GF-D8 (cell line): ENCODE measurements around the gene PAK4.

Experiments used
- DNase-seq: peaks from one replicate; lab custom pipeline; 2025; lab: John Stamatoyannopoulos, UW

PAK4 gene

DNA sequence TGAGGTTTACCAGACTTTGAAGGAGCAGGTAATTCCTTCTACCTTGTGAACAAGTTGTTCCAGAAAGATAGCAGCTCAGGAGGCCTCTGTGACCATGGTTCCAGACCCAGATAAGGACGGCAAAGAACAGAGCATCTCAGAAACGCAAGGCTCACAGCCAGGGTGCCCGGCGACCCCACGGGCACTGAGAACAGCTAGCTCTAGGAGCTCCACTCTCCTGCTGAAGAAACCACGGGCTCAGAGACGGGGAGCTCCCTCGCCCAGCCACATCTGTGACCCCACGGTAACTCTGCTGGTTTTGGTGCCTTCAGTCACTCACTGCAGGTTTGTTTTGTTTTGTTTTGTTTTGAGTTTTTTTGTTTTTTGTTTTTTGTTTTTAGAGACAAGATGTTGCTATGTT lies 55.2 kb downstream of the PAK4 start:
- DNase-seq: no peak

DNA sequence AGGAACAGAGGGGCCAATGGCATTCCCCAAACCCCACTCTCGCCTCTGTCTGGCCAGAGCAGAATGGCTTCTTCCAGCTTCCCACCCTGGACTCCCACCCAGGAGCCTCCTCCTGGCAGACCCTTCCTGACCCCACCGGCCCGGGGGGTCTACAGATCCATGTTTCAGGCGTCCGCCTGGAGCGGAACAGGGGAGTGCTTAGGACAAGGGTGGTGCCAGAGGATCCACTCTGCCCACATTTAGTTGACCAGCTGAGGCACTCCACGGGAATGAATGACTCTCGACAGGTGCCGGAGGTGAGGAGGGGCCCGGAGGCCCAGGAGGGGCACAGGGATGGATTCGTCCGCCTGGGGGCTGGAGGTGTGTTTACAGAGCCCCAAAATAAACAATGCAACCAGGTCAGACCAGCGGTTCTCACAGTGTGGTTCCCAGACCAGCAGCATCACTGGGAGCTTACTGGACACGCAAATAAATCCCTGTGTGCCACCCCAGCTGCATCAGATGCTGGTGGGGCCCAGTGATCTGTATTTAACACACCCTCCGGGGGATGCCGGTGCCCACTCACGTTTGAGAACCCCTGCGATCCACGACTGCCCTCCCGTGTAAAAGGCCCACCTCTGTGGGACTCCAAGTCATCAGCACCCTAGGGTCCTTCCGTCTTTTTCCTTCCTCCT lies 56.1 kb downstream of the PAK4 start:
- DNase-seq: no peak

DNA sequence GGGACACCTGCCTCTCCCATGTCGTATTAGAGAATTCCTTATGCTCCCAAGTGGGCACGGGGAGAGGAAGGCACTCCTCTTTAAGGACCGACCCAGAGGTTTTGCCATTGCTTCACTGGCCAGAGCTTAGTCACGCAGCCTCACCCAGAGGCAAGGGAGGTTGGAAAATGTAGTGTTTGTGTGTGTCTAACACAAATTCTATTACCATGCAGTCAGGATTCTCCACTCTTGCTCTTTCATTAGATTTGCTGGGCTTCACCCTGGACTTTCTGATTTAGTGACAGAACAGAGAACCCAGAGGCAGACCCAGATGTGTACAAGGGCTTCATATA lies 56.6 kb downstream of the PAK4 start:
- no peak for DNase-seq

DNA sequence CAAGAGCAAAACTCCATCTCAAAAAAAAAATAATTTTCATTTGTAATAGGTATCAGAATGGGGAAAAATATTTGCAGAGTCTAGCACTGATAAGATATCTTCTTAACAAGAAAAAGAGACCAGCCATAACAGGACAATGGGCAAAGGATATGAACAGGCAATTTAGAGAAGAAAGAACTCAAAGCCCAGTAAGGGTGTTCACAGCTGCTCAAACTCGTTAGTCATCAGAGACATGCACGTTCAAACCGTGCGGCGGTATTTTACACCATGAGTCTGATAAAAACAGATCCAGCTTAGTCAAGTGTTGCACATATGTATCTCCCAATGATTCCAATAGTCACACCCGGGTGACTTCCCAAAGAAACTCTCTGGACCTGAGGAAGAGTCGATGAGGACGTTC lies 57.5 kb downstream of the PAK4 start:
- no peak for DNase-seq

DNA sequence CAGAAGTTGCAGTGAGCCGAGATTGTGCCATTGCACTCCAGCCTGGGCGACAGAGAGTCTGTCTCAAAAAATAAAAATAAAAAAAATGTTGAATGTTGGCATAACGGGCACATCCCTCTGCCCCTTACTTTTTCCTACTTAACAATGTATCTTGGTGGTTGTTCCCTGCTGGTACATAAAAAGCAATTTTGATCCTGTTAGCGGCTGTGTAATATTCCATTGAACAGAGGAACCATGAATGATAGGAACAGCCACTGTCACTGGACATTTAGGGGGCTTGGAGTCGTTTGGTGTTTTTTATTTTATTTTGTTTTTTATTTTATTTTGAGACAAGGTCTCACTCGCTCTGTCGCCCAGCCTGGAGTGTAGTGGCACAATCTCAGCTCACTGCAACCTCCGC lies 60.8 kb downstream of the PAK4 start:
- no peak for DNase-seq

DNA sequence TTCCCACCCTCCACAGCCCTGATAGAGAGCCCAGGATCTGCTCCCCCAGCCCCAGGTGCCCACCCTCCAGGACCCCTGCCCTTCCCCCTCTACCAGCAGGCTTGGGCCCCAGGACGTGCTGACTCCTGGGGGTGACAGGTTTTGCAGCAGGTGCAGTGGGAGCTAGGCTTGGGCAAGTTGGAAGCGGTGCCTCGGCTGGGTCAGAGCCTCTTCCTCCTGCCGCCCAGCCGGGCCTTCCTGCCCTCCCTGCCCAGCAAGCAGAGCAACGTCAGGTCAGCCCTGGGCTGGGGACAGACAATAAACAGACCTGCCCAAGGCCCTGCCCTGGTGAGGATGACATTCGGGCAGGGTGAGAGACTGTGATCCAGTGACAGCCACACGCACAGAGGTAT lies 62.0 kb downstream of the PAK4 start:
- no peak for DNase-seq

DNA sequence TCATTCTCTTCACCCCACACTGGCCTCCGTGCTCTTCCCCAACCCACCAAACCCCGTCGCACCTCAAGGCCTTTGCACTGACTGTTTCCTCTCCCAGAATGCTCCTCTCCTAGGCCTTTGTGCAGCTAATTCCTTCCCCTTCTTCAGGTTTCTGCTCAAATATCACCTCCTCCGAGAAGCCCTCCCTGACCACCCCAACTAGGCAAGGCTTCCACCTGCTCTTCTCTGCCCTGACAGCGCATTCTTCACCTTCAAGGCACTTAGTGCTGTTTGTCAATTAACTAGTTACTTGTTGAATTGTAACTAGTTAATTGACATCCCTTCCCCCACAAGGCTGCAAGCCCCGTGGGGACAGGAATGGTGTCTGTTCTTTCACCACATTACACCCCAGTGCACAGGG lies 63.4 kb downstream of the PAK4 start:
- DNase-seq: no peak

DNA sequence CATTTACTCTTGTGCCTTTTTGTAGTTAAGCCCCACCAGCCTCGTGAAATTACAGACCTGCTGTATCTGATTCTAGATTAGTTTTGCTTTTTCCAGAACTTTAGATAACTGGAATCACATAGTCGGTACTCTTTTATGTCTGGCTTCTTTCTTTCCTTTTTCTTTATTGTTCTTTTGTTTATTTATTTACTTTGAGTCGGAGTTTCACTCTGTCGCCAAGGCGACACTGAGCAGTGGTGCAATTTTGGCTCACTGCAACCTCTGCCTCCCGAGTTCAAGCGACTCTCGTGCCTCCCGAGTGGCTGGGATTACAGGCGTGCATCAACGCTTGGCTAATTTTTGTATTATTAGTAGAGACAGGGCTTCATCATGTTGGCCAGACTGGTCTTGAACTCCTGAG lies 65.2 kb downstream of the PAK4 start:
- no peak for DNase-seq

DNA sequence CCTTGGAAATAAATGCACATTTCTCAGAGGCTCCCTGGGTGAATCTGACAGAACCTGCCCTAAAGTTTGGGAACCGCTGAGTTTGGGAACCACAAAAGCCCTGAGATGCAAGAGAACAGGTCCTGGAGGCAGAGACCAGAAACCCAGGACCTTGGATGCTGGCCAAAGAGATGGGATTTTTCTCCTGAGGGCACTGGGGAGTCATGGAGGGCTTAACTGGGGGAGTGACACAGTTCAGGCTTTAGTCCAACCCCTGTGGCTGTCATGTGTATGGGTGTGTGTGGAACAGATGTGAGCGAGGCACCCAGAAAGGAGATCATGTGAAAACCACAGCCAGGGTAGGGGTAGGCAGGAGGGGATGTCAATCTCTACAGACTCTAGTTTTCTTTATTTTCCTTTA lies 67.3 kb downstream of the PAK4 start:
- no peak for DNase-seq

DNA sequence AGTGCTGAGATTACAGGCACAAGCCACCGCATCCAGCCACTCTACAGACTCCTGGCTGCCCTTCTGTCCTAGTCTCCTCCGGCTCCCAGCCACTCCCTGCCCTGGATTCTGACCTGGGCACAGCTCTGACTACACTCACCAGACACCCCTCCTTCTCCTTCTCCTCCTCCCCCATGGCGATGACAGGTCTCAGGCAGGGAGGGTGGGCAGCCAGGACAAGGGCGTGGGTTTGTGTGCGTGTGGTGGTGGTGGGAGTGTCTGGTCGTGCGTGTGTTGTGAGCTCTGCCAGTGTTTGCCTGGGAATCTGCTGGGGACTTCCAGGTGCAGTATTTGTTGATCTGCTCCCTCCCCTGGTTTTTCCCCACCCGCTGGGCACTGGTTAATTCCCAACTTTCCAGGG lies 68.2 kb downstream of the PAK4 start:
- DNase-seq: no peak

DNA sequence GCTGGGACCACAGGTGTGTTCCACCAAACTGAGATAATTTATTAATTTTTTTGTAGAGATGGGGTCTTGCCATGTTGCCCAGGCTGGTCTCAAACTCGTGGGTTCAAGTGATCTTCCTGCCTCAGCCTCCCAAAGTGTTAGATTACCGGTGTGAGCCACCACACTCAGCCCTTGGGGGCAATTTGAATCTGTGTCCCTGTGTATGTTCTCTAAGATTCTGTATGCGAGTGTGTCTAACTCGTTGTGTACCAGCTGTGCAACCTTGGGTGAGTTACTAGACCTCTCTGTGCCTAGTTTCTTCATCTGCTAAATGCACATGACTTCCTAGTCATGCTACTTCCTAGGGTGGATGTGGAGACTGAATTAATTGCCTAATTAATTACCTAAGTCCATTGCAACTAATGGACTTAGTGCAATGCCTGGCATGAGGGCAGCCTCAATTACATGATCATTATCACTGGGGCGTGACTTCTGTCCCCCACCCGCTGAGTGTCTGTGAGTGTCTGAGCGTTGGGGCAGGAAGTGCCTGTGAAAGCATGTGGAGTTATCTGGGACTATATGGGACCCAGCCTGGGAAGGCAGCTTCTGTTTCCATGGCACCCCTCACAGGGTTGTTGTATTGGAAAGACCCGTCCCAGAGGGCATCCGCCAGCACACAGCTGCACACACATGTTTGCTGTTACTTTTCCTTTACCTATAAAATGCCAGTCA lies 69.4 kb downstream of the PAK4 start:
- DNase-seq: no peak

DNA sequence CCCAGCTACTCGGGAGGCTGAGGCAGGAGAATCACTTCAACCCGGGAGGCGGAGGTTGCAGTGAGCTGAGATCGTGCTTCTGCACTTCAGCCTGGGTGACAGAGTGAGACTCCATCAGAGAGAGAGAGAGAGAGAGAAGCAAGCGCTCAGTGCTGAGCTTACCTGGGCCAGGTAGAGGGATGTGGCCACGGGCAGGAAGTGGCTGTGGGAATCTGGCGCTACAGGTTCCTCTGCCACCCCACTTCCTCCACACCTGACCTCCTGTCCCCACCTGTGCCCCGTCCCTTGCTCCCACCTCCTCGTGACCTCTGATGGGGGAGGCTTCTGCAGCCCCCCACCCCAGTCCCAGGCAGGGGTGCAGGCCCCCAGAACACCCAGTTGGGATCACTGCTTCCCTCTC lies 70.2 kb downstream of the PAK4 start:
- DNase-seq: no peak

DNA sequence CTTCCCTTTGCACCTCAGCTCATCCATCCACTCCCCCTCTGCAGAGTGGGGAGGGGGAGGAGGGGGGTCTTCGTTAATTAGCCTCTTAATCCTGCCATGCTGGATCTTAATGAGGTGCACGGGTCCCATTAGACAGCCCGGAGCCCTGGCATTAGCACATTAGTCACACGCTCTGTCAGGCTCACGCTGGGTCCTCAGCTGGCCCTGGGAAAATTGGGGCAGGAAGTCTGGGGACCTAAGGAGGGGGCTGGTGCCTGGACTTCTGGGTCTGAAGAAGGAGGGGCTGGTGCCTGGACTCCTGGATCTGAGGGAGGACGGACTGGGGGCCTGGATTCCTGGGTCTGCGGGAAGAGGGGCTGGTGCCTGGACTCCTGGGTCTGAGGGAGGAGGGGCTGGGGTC lies 70.7 kb downstream of the PAK4 start:
- no peak for DNase-seq

DNA sequence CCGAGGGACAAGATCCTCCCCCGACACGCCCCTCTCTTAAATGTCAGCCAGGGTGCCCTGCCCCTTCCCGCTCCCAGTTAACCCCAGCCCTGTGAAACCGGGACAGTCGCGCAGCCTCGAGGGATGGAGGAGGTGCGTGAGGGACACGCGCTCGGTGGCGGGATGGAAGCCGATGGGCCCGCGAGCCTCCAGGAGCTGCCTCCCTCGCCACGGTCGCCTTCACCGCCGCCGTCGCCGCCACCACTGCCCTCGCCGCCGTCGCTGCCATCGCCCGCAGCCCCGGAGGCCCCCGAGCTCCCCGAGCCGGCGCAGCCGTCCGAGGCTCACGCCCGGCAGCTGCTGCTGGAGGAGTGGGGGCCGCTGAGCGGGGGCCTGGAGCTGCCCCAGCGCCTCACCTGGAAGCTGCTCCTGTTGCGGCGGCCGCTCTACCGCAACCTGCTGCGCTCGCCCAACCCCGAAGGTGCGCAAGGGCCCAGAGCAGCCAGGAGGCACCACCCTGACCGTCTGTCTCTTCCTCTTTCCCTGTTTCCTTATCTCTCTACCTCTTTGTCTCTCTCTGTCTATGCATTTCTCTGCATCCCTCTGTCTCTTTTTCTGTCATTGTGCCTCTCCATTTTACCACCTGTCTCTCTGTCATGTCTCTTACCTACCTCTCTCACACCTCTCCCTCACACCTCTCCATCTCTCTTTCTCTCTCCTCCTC lies 71.4 kb downstream of the PAK4 start, which contains the start of gene NCCRP1:
NCCRP1 (plus strand) TSS at position 105 of the 703 bp plus-strand sequence; CDS start at position 124, 19 bp downstream.
- no peak for DNase-seq

DNA sequence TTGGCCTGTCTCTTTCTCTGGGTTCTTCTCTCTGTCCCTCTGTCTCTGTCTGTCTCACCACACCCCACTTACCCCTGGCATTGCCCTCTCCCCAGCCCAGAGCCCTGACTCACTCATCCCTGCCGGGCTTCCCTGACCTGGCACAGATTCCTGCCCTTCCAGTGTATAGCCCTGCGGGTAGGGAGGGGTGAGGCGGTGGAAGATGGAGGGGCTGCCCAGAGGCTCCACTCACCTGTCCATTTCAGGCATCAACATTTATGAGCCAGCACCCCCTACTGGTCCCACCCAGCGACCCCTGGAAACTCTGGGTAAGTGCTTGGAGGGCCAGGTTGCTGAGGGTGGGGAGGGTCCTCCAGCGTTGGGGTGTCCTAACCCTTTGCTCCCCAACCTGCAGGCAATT lies 72.2 kb downstream of the PAK4 start:
- no peak for DNase-seq

DNA sequence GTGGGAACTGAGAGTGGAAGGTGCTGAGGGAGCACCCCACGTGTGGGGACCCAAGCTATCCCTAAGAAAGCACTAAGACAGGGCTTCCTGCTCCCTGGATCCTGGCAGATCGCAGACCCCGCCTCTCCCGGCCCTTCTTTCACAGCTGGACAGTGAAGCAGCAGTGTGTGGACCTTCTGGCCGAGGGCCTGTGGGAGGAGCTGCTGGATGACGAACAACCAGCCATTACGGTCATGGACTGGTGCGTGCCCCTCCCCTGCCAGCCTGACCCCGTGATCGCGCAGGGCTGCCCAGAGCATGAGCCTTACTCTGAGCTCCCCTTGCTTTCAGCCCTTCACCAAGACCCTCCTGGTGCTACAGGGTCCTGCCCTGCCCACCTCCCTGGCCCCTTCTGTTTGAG lies 73.4 kb downstream of the PAK4 start:
- DNase-seq: no peak

DNA sequence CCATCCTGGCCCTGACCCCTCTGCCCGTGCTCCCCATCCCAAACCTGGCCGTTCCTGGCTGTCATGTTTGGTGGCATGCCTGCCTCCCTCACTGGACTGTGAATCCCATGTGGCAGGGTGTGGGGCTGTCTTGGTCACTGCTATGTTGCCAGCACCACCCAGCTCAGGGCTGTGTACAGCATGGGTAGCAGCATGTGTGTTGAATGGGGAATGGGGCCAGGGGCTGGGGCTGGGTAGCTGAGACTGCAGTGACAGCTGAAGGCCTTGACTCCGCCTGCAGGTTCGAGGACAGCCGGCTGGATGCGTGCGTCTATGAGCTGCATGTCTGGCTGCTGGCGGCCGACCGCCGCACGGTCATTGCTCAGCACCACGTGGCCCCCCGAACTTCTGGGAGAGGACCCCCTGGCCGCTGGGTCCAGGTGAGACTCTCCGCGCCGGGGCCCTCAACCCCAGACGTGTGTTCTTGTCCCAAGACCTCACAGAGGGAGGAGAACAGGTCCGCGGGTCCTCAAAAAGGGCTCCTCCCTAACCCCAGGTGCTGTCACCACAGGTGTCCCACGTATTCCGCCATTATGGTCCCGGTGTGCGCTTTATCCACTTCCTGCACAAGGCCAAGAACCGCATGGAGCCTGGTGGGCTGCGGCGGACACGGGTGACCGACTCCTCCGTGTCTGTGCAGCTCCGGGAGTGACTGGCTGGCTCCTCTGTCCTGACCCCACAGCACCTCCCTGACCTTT lies 74.6 kb downstream of the PAK4 start:
- no peak for DNase-seq

DNA sequence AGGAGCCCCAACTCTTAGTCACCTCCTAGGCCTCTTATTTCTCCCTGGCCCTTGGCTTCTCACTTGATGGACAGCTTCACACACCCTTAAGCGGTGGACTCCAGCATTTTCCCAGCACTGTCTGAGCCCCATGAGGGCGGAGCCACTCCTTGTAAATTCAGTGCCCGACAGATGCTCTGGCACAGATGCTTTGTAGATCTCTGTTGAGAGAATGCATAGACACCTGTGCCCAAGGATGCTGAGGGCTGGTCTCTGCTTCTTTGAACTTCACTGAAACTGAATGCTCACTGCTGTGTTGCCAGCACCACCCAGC lies 75.2 kb downstream of the PAK4 start:
- no peak for DNase-seq

DNA sequence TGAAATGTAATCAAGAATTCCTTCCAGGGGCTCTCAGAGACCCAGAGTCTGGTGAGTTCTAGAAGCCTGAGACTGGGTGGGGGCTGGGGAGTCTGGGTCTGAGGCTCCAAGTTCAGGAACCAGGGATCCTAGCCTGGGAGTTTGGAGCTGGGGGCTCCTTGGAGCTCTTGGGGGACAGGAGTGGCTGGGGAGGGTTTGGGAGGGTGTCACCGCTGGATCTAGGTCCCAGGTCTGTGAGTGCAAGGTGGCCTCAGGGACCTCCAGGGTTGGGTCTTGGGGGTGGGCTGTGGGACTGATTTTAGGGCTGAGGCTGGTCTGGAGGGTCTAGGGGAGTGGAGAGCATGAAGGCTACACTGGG lies 77.4 kb downstream of the PAK4 start:
- DNase-seq: no peak

DNA sequence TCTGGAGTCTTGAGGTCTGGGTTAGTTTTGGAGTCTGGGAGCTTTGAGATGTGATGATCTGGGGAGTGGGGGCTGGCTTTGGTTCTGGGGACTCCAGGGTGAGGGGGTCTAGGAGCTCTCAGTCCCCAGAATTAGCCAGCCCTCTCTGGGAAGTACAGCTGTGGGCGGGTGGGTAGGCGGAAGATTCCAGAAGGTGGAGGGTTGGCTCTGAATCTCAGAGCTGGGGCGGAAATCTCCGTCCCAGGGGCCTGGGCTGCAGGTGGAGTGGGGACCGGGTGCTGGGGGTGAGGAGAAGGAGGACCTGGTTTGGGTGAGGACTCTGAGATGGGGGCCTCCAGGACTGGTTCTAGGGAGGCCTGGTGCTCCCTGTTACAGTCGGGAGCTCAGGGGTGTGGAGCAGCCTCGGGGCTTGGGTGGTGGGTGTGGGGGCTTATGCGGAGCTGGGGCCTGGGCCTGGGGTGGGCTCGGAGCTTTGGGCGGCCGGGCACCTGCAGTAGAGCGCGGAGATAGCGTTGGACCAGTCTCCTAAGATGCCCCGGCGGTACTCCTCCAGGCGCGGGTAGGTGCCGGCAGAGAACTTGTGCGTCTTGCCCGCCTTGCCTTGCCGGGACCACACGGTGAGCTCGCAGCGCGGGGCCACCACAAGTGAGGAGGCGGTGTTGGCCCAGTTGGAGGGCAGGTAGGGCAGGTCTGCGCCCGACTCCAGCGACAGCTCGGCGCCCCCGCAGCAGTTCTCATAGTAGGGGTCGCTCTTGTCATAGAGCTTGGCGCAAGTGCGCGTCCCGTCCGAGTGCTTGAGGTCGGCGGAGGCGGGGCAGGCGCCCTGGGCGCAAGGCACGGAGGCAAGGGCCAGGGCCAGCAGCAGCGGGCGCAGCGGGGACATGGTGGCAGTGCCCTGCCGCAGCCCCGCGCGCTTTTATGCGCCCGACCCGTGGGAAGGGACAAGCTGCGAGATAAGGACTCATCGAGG lies 78.1 kb downstream of the PAK4 start, which contains the start of gene SYCN:
SYCN (minus strand) TSS at position 892 of the 970 bp plus-strand sequence; CDS start at position 883, 9 bp downstream.
- no peak for DNase-seq

DNA sequence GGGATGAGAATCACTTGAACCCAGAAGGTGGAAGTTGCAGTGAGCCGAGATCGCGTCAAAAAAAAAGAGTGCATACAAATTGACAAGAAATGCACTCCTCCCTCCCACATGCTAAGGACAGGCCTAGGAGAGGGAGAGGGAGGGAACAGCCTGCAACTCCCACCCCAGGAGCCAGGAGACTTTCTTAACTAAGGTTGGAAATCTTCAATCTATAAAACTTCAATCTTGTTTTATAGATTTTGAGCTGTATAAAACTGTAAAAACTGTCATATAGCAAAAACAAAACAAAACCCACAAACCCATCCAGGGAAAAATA lies 79.8 kb downstream of the PAK4 start:
- no peak for DNase-seq

DNA sequence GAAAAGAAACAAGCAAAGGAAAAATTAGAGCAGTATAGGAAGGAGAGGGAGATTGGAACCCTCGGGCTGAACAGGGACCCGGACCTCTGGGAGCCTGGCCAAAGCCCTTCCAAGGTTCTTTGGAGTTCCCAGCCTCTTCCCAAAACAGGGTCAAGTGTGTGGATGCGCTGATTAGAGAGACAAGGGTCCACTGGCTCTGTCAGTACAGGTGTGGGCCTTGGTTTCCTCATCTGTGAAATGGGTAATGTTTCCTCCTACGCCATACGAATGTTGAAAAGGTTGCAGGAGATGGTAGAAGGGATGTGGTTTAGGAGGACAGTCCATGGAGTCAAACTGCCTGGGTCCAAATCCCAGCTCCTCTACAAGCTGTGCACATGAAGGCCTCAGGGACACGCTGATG lies 80.5 kb downstream of the PAK4 start:
- DNase-seq: no peak
